ENCODE results near the gene DNAH5. TPM values are rescaled to one million over a fixed set of nuclear protein-coding genes. Genes with fewer than 3 reads are reported as not detected.

DNAH5 gene
- total and polyA plus RNA-seq, 2 of the 8 experiments (the other 6 are each of a cell fraction or from before 2014, with no cell fraction given): 0.30 to 0.73 TPM

DNA sequence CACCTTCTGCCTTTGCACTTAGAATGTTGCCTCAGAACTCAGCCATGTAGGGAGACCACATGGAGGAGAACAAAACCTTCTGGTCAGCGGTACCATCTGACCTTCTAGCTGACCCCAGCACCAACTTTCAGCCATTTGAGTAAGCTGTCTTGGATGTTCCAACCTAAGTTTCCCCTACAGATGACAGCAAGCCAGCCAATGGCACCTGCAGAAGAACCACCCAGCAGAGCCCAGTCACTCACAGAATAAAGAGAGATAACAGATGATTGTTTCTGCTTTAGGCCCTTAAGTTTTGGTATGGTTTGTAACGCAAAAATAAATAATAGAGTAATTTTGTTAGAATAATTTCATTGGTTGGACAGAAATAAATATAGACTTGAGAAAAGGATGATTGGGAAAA, 10.4 kb downstream of the DNAH5 start:
- Histone ChIP-seq H4K5ac (ENCODE audit: insufficient read length, low read depth, low read length) (no peak overlapping the region), H3K14ac (ENCODE audit: insufficient read length) (no peak overlapping the region), H3K36me3 (ENCODE audit: control insufficient read depth in 2 of 4, insufficient read depth in 4 of 4, low read length in 3 of 4) (no peaks in the 10 kb centered on the region; a peak in 1 of 8 replicates), H3K18ac (ENCODE audit: extremely low read depth, low read length) (no peak overlapping the region), H3K4me1 (replicated peaks in 1 of 4; ENCODE audit: control insufficient read depth in 3 of 4, insufficient read depth in 4 of 4, low read length in 3 of 4) (no peaks in the 10 kb centered on the region), H2AFZ (ENCODE audit: low read length) (no peak overlapping the region), H3K56ac (replicated peaks; ENCODE audit: insufficient read length, low read depth, low read length) (no peak overlapping the region), H3K23me2 (ENCODE audit: low read depth, low read length) (no peaks in the 10 kb centered on the region), H3K23ac (ENCODE audit: insufficient read length) (no peak overlapping the region), H3K27me3 (replicated peaks in 1 of 4; ENCODE audit: control insufficient read depth in 3 of 4, extremely low read depth in 1 of 4, insufficient read depth in 3 of 4, low read length in 3 of 4) (no peaks in the 10 kb centered on the region), H3K4me2 (ENCODE audit: insufficient read depth in 1 of 2, low read depth in 2 of 2, low read length in 2 of 2) (no peak overlapping the region), H3K79me2 (ENCODE audit: control insufficient read depth in 1 of 2, insufficient read depth in 2 of 2, low read length in 2 of 2) (no peaks in the 10 kb centered on the region), H3K27ac (ENCODE audit: low read depth, low read length) (no peak overlapping the region), H3K79me1 (ENCODE audit: low read depth, low read length) (no peaks in the 10 kb centered on the region), H4K8ac (ENCODE audit: extremely low read depth, insufficient read depth, low read length) (no peak overlapping the region), H2BK120ac (replicated peaks; ENCODE audit: low read depth, low read length) (no peak overlapping the region), H3K9ac (replicated peaks in 1 of 4; ENCODE audit: extremely low read depth in 1 of 4, low read depth in 3 of 4, low read length in 3 of 4) (no peak overlapping the region), H2BK20ac (ENCODE audit: low read length) (no peak overlapping the region), H2AK5ac (ENCODE audit: low read depth, low read length) (no peak overlapping the region), H3K9me3 (ENCODE audit: insufficient read depth in 2 of 2, low read depth in 1 of 2, low read length in 1 of 2) (0 out of 4 replicates have a peak, but pooled peaks cover 0 to 3% of the 10 kb centered on the region in 2 experiments), H2BK5ac (ENCODE audit: low read depth, low read length) (no peak overlapping the region), H4K91ac (replicated peaks; ENCODE audit: insufficient read length, low read length) (no peak overlapping the region), H2BK15ac (ENCODE audit: low read length) (no peak overlapping the region), H2BK12ac (ENCODE audit: low read depth, low read length) (no peak overlapping the region), H4K20me1 (replicated peaks in 1 of 2; ENCODE audit: control insufficient read depth in 1 of 2, insufficient read depth in 2 of 2, low read length in 2 of 2) (no peaks in the 10 kb centered on the region), H3K4ac (replicated peaks; ENCODE audit: insufficient read length, low read depth, low read length) (no peak overlapping the region), H3K4me3 (ENCODE audit: extremely low read depth in 1 of 4, insufficient read depth in 2 of 4, low read depth in 3 of 4, low read length in 4 of 4) (no peak overlapping the region)
- TF ChIP-seq RBBP5 (IDR thresholded peaks at IDR 0.05; ENCODE audit: borderline replicate concordance, low read depth, low read length): no peak
- no peak for TF ChIP-seq CHD2 (IDR thresholded peaks at IDR 0.05; ENCODE audit: low read length)
- no peak for TF ChIP-seq CTBP2 (IDR thresholded peaks at IDR 0.05; ENCODE audit: borderline replicate concordance, insufficient read depth, insufficient read length, low read length)
- FAIRE-seq (no peak), DNase-seq (ENCODE audit: low read depth in 1 of 2, low spot score in 2 of 2) (no peak)
- ChIA-PET POLR2A (ENCODE audit: partially characterized antibody) (interaction anchor here (0.7 kb wide), 1 partner anchor 9 kb away, joined by 3 read pairs; no protein-coding TSS in a partner anchor), CTCF (ENCODE audit: partially characterized antibody) (interaction anchor here (0.6 kb wide), 1 partner anchor 1613 kb away, joined by 3 read pairs; no protein-coding TSS in a partner anchor)
- WGBS, 2 experiments (ENCODE audit: extremely low coverage in 1 of 2, insufficient coverage in 1 of 2, insufficient read length in 1 of 2, insufficient replicate concordance in 2 of 2, low coverage in 1 of 2, low lambda C conversion rate in 2 of 2, missing lambda C conversion rate in 1 of 2): 83% methylated on average over 2 of the region's 2 CpGs; no CpG with 5 or more reads in 1 of the 2 experiments

Measured in H1 (cell line).